Neuron (in vitro differentiated cells): Measurements from ENCODE around the gene KLHL26.
A peak's percentile ranks its signal among the peaks of the same experiment; 100 is the strongest.

Experiments
- H2AFZ ChIP-seq: one replicate; pipeline ENCODE4 v1.6.1; 2013; ENCODE audit warnings: low read depth, mild to moderate bottlenecking, inconsistent platforms, low read length, moderate library complexity
- H3K27me3 ChIP-seq: one replicate; pipeline ENCODE4 v1.6.1; 2013; ENCODE audit warnings: low read length; ENCODE audit not compliant: insufficient read depth
- H3K36me3 ChIP-seq: one replicate; pipeline ENCODE4 v1.6.1; 2013; ENCODE audit warnings: low read length; ENCODE audit not compliant: insufficient read depth
- H3K4me1 ChIP-seq: one replicate; pipeline ENCODE4 v1.6.1; 2013; ENCODE audit warnings: low read length; ENCODE audit not compliant: insufficient read depth
- H3K4me3 ChIP-seq: 2 replicates; pipeline ENCODE4 v1.5.1; 2013; ENCODE audit warnings: mild to moderate bottlenecking, low read length, moderate library complexity
- H3K9me3 ChIP-seq: one replicate; pipeline ENCODE4 v1.6.1; 2013; ENCODE audit warnings: low read length

Gene KLHL26

DNA sequence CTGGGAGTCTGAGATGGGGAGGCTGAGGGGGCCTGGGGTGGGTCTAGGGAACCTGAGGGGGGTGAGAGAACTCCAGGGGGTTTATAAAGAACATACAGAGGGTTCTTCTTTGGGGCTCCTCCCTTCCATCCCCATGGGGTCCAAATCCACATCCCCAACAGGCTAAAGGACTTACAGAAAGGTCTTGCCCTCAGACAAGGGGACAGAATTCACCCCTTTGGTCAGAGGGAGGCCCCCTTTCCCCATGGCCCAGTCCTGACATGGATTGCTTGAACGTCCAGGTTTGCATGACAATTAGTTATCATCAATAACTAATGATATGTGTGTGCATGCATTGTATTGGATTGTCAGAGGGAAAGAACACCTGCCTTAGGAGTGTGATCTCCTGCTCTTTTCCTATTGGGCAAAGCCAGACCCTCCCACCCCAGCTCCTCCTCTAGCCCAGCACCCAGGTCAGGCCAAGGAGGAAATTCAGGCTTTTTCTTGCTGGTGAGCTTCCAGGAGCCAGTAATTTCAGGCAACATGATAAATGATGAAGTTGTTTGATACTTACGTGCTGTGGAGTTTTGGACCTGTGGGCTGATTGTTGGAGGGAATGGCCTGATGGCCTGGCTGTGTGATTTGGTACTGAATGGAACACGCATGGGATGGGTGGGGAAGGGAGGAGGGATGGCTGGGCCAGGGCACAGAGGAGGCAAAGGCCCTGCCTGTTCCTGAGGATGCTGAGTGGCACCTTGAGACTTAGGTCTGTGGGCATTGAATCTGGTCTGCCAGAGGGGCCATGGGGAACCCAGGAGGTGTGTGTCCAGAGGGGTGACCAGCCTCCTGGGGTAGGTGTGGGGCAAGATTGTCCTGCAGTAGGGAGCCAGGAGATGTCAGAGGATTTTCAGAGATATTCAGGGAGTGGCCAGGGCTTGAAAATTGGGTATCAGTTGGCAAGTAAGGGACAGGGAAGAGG is 1.1 kb downstream of the KLHL26 start:
- H2AFZ ChIP-seq: no peak overlapping the region
- no peaks in the 10 kb centered on the region for H3K9me3 ChIP-seq
- H3K27me3 ChIP-seq: no peaks in the 10 kb centered on the region
- peak overlapping the region; percentile 89 for H3K4me3 ChIP-seq
- H3K36me3 ChIP-seq: no peaks in the 10 kb centered on the region
- peaks cover 16% of the 10 kb centered on the region for H3K4me1 ChIP-seq

DNA sequence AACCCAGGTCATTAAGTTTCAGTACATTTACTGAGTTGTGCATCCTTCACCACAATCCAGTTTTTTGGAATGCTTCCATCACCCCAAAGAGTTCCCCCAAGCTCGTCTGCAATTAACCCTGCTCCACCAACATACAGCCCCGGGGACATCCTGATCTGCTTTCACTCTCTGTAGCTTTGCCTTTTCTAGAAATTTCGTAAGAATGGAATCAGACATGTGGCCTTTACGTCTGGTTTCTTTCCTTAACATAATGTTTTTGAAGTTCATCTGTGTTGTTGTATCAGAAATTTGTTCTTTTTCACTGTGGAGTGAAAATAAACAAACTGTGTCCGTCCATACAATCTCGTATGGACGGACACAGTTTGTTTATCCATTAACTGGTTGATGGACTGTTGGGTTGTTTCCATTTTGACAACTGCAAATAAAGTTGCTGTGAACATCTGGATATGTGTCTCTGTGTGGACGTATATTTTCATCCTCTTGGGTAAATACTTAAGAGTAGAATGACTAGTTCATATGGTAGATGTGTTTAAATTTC is 2.9 kb downstream of the KLHL26 start:
- no peaks in the 10 kb centered on the region for H3K36me3 ChIP-seq
- H2AFZ ChIP-seq: no peak overlapping the region
- H3K4me3 ChIP-seq: no peak overlapping the region
- H3K27me3 ChIP-seq: no peaks in the 10 kb centered on the region
- no peaks in the 10 kb centered on the region for H3K9me3 ChIP-seq
- peaks cover 16% of the 10 kb centered on the region for H3K4me1 ChIP-seq

DNA sequence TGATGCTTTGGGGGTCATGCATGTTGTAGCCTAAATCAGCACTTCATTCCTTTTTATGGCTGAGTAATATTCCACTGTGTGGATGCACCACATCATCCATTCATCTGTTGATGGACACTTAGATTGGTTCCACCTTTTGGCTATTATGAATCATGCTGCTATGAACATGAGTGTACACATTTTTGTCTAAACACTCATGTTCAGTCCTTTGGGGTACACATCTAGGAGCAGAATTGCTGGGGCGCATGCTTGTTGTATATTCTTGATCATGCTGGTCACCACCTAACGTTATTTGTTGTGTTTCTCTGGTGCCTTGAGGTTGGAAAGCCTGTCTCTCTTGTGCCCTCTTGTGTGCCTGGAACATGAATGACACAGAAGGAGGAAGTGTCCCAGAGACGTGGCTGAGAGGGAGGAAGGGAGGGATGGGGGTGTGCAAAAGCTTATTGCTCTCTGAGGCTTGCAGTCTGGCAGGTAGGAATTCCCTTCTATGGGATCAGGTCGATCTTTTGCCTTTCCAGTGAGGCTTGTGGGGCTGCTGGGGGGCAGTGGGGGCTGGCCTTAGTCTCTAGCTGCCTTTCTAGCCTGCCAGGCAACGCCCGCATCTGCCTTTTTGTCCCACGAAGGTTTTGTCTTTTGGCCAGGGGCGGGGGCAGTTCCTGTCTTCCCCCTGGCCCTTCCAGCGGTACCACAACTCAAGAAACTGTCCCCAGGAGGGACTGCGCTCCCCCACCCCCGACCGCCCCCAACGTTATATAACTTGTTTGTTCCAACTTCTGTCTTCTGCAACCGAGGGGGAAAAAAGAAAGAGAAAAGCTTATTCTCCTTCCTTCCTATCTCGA is 7.6 kb downstream of the KLHL26 start:
- H2AFZ ChIP-seq: no peak overlapping the region
- H3K4me3 ChIP-seq: no peak overlapping the region
- H3K27me3 ChIP-seq: no peaks in the 10 kb centered on the region
- no peaks in the 10 kb centered on the region for H3K9me3 ChIP-seq
- no peaks in the 10 kb centered on the region for H3K36me3 ChIP-seq
- peaks cover 30% of the 10 kb centered on the region for H3K4me1 ChIP-seq

DNA sequence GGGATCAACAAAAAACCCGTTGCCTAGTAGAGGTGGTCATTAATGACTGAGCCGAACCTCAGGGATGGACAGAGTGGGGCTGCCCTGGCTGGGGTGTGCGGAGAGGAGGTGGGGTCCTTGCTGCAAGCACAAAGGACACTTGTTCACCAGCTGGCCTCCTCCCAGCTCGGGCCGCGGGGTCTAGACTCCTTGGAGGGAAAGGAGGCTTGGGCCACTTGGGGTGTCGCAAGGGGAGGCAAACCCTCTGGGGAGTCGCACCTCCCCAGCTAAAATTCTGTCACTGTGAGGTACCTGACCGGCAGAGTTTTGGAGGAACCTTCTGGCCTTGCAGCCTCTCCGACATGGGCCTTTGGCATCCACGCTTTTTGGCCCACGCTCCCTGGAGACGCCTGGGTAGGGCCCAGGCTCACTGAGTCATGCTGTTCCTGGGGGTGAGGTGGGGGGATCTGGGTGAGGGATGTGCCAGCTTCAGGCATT is 8.2 kb downstream of the KLHL26 start:
- H3K36me3 ChIP-seq: no peaks in the 10 kb centered on the region
- H3K27me3 ChIP-seq: no peaks in the 10 kb centered on the region
- no peak overlapping the region for H2AFZ ChIP-seq
- H3K4me3 ChIP-seq: no peak overlapping the region
- no peaks in the 10 kb centered on the region for H3K9me3 ChIP-seq
- H3K4me1 ChIP-seq: peaks cover 35% of the 10 kb centered on the region

DNA sequence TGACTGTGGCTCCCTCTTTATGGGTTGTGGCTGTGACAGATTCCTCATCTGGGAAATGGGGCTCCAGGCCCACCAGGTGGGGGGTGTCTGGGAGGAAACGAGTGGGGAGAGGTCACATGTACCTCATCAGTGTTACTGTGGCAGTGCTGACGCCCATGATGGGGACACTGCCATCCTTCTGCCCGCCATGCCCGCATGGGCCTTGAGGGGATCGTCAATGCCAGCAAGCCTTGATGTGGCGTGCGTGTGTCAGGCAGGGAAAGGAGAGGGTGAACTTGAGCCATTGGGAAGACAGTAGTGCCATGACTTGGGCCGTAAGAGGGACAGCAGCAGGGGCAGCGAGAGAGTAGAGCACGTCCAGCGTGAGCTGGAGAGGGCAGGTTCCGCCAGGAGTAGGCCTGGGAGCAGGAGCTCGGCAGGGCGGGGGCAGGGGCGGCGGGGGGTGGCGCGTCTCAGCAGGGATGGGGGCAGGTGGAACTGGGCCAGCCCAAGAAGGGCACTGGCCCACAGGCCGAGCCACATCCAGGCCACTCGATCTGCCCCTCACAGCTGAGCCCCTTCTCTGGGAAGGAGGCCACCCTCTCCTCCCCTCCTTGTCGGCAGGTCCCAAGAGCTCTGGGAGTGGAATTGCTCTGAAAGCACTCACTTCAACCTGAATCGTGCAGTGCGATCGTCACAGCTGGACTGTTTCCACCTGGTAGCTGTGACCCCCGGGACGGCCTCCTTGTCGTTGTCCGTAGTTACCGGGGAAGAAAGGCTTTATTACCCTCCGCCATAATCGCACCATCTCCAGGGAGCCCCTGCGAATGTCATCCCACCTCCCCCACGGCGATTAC is 9.9 kb downstream of the KLHL26 start:
- no peak overlapping the region for H2AFZ ChIP-seq
- no peak overlapping the region for H3K4me3 ChIP-seq
- H3K36me3 ChIP-seq: no peaks in the 10 kb centered on the region
- H3K27me3 ChIP-seq: no peaks in the 10 kb centered on the region
- H3K9me3 ChIP-seq: no peaks in the 10 kb centered on the region
- peaks cover 52% of the 10 kb centered on the region for H3K4me1 ChIP-seq

DNA sequence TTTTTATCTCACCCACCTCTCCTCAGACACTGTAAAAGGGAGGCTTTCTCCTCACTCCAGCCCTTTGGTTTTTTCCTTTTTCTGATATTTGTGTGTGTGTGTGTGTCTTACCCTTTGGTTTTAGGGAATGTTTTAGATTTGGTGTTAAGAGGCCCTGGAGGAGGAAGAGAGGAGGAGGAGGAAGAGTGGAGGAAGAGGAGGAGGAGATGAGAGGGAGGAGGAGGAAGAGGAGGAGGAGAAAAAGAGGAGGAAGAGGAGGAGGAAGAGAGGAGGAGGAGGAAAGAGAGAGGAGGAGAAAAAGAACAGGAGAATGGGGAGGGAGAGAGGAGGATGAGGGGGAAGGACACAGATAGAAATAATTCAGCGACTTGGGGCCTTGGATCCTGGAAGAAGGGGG is 10.5 kb downstream of the KLHL26 start:
- no peak overlapping the region for H3K4me3 ChIP-seq
- H3K36me3 ChIP-seq: no peaks in the 10 kb centered on the region
- H3K4me1 ChIP-seq: peaks cover 54% of the 10 kb centered on the region
- H2AFZ ChIP-seq: no peak overlapping the region
- H3K9me3 ChIP-seq: no peaks in the 10 kb centered on the region
- H3K27me3 ChIP-seq: no peaks in the 10 kb centered on the region

DNA sequence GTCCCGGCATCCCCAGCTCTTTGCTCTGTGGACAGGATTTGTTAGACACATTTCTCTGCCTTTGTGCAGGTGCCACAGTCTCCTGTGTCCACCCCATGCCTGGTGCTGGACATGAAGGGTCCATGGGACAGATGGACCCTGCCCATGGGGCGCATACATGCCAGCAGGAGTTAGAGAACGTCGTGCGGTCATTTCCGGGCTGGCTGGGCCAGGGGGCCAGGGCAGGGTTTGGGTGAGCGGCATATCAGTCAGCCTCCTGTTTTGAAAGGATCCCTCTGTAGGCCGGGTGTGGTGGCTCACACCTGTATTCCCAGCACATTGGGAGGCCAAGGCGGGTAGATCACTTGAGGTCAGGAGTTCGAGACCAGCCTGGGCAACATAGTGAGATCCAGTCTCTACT is 11.0 kb downstream of the KLHL26 start:
- no peaks in the 10 kb centered on the region for H3K27me3 ChIP-seq
- H3K4me3 ChIP-seq: no peak overlapping the region
- H2AFZ ChIP-seq: no peak overlapping the region
- H3K4me1 ChIP-seq: peaks cover 54% of the 10 kb centered on the region
- no peaks in the 10 kb centered on the region for H3K36me3 ChIP-seq
- H3K9me3 ChIP-seq: no peaks in the 10 kb centered on the region

- no peak overlapping the region for H2AFZ ChIP-seq
- H3K27me3 ChIP-seq: no peaks in the 10 kb centered on the region
- H3K4me3 ChIP-seq: no peak overlapping the region
- H3K4me1 ChIP-seq: peaks cover 54% of the 10 kb centered on the region
- no peaks in the 10 kb centered on the region for H3K36me3 ChIP-seq
- no peaks in the 10 kb centered on the region for H3K9me3 ChIP-seq
Measured at GRCh38 chr19:18648973-18649315, 12.1 kb downstream of the KLHL26 start.

GRCh38 chr19:18649371-18650020 is 12.7 kb downstream of the KLHL26 start:
- no peak overlapping the region for H3K4me3 ChIP-seq

GRCh38 chr19:18650021-18650390 is 13.2 kb downstream of the KLHL26 start:
- no peak overlapping the region for H2AFZ ChIP-seq
- no peak overlapping the region for H3K4me3 ChIP-seq

More at GRCh38 chr19:18649371-18650020, 12.7 kb downstream of the KLHL26 start:
- H2AFZ ChIP-seq: no peak overlapping the region
- H3K4me1 ChIP-seq: peaks cover 54% of the 10 kb centered on the region
- no peaks in the 10 kb centered on the region for H3K36me3 ChIP-seq
- no peaks in the 10 kb centered on the region for H3K27me3 ChIP-seq
- H3K9me3 ChIP-seq: no peaks in the 10 kb centered on the region

GRCh38 chr19:18650468-18651041 is 13.7 kb downstream of the KLHL26 start:
- Histone ChIP-seq H2AFZ (no peak overlapping the region), H3K27me3 (no peaks in the 10 kb centered on the region), H3K36me3 (no peaks in the 10 kb centered on the region), H3K4me1 (peaks cover 54% of the 10 kb centered on the region), H3K9me3 (no peaks in the 10 kb centered on the region), H3K4me3 (no peak overlapping the region)

More at GRCh38 chr19:18650021-18650390, 13.2 kb downstream of the KLHL26 start:
- Histone ChIP-seq H3K36me3 (no peaks in the 10 kb centered on the region), H3K9me3 (no peaks in the 10 kb centered on the region), H3K27me3 (no peaks in the 10 kb centered on the region), H3K4me1 (peaks cover 54% of the 10 kb centered on the region)

DNA sequence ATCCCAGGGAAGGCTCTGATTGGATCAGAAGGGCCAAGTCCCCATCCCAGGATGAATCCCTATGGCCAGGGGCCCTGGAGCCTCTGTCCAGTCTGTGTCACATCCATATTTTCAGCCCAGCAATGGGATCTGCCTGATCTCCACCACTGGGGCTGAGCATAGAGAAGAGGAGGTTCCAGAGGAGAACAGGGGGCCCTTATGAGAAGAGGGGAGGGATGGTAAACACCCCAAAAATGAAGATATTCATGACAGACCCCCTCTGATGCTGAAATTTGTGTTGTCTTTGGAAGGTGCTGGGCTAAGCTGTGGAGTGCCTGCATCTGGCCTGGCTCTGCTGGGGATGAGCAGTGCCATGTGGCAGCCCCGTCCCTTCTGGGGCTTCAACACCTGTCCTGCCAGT is 14.5 kb downstream of the KLHL26 start:
- Histone ChIP-seq H3K4me1 (peaks cover 56% of the 10 kb centered on the region), H3K27me3 (no peaks in the 10 kb centered on the region), H2AFZ (no peak overlapping the region), H3K4me3 (no peak overlapping the region), H3K9me3 (no peaks in the 10 kb centered on the region), H3K36me3 (no peaks in the 10 kb centered on the region)
